Measurements from ENCODE around the gene ADAMTSL4.

- TF ChIP-seq CTCF (IDR thresholded peaks at IDR 0.05; ENCODE audit: low read depth, low read length) = no peak
- TF ChIP-seq MYC (IDR thresholded peaks at IDR 0.05; ENCODE audit: low read depth, low read length) = no peak
- TF ChIP-seq MAX (IDR thresholded peaks at IDR 0.05; ENCODE audit: low read depth, low read length) = no peak
Observed at GRCh38 chr1:150567341-150567716, 18.1 kb downstream of the ADAMTSL4 start.

All from NB4 (cell line).